GM12891 (cell line): Measurements from ENCODE around the gene TENM4.

Experiments
- PAX5 ChIP-seq: IDR thresholded peaks from 2 replicates; pipeline ENCODE4 v1.6.1; 2011; ENCODE audit warnings: low read length, moderate library complexity, mild to moderate bottlenecking; ENCODE audit not compliant: insufficient read depth, severe bottlenecking
- POLR2A ChIP-seq: IDR thresholded peaks from 2 replicates; pipeline ENCODE4 v1.6.1; 2011; ENCODE audit warnings: low read depth, low read length, control low read depth
- POLR2AphosphoS5 ChIP-seq: IDR thresholded peaks from 2 replicates; pipeline ENCODE4 v1.6.1; 2011; ENCODE audit warnings: low read depth, low read length, control low read depth
- POU2F2 ChIP-seq: IDR thresholded peaks from 2 replicates; pipeline ENCODE4 v1.6.1; 2011; ENCODE audit warnings: low read depth, mild to moderate bottlenecking, control low read depth, low read length, moderate library complexity
- SPI1 ChIP-seq: IDR thresholded peaks from 2 replicates; pipeline ENCODE4 v1.6.1; 2011; ENCODE audit warnings: low read depth, low read length, control low read depth
- TAF1 ChIP-seq: IDR thresholded peaks from 2 replicates; pipeline ENCODE4 v1.6.1; 2011; ENCODE audit warnings: low read depth, low read length, control low read depth

DNA sequence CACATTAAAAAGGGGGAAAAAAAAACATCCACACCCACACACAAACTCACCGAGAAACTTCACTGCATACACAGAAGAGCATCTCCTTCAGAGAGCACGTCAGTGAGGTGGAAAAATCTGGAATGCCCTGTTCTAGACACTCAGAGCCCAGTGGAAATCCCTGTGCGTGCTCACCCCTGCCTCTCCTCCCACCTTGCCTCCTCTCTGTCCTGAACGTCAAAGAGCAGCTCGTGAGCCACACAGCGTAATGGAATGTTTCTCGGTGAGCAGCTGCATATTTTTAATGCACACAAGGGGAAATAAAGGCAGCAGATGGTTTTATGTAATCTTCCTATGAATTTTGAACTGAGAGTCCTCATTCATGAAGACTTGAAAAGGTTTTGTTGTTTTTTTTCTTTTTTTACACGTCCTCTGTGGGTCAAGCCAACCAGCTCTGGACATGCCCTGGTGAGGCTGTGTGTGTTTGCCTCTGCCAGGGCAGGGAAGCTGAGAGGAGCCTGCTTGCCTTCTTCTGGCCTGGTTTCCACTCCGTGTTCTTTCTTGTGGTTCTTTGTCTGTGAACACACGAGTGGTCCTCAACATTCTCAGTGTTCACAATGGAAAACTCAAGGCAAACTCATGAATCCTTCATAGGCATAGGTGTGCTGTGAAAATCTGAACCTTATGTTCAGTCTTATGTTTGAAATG, 219.2 kb downstream of the TENM4 start:
- TF ChIP-seq POLR2AphosphoS5 = no peak
- no peak for TF ChIP-seq POLR2A
- no peak for TF ChIP-seq TAF1
- TF ChIP-seq POU2F2 = no peak
- no peak for TF ChIP-seq PAX5
- no peak for TF ChIP-seq SPI1
